ENCODE results near the gene BCL10. TPM values are rescaled to one million over a fixed set of nuclear protein-coding genes. Genes with fewer than 3 reads are reported as not detected.

The BCL10 gene
- total and polyA plus RNA-seq, 2 of the 8 experiments (the other 6 are each of a cell fraction or from before 2014, with no cell fraction given): 7.4 to 29.6 TPM

- no peak overlapping the region for H2BK12ac ChIP-seq (ENCODE audit: low read depth, low read length)
- H3K14ac ChIP-seq (ENCODE audit: insufficient read length): no peak overlapping the region
- H3K4me1 ChIP-seq (replicated peaks in 1 of 4; ENCODE audit: control insufficient read depth in 3 of 4, insufficient read depth in 4 of 4, low read length in 3 of 4): no peaks in the 10 kb centered on the region
- H2BK5ac ChIP-seq (ENCODE audit: low read depth, low read length): no peak overlapping the region
- no peak overlapping the region for H3K18ac ChIP-seq (ENCODE audit: extremely low read depth, low read length)
- H2AFZ ChIP-seq (ENCODE audit: low read length): no peak overlapping the region
- H2AK5ac ChIP-seq (ENCODE audit: low read depth, low read length): no peak overlapping the region
- H2BK15ac ChIP-seq (ENCODE audit: low read length): no peak overlapping the region
- H3K4me3 ChIP-seq (ENCODE audit: extremely low read depth in 1 of 4, insufficient read depth in 2 of 4, low read depth in 3 of 4, low read length in 4 of 4): no peak overlapping the region
- H3K4me2 ChIP-seq (ENCODE audit: insufficient read depth in 1 of 2, low read depth in 2 of 2, low read length in 2 of 2): no peak overlapping the region
- no peak overlapping the region for H4K5ac ChIP-seq (ENCODE audit: insufficient read length, low read depth, low read length)
- POLR2A ChIA-PET (ENCODE audit: partially characterized antibody): interaction anchor here (0.6 kb wide), 1 partner anchor 296 kb away, joined by 4 read pairs; no protein-coding TSS in a partner anchor
- H2BK20ac ChIP-seq (ENCODE audit: low read length): no peak overlapping the region
- H3K9ac ChIP-seq (replicated peaks in 1 of 4; ENCODE audit: extremely low read depth in 1 of 4, low read depth in 3 of 4, low read length in 3 of 4): no peak overlapping the region
- H3K79me2 ChIP-seq (ENCODE audit: control insufficient read depth in 1 of 2, insufficient read depth in 2 of 2, low read length in 2 of 2): peaks cover 0 to 26% of the 10 kb centered on the region in 2 experiments; a peak in 2 of 4 replicates
- no peak overlapping the region for H3K56ac ChIP-seq (replicated peaks; ENCODE audit: insufficient read length, low read depth, low read length)
- no peak overlapping the region for H3K27ac ChIP-seq (ENCODE audit: low read depth, low read length)
- H3K23me2 ChIP-seq (ENCODE audit: low read depth, low read length): no peaks in the 10 kb centered on the region
- no peak overlapping the region for H3K4ac ChIP-seq (replicated peaks; ENCODE audit: insufficient read length, low read depth, low read length)
- no peaks in the 10 kb centered on the region for H3K27me3 ChIP-seq (replicated peaks in 1 of 4; ENCODE audit: control insufficient read depth in 3 of 4, extremely low read depth in 1 of 4, insufficient read depth in 3 of 4, low read length in 3 of 4)
- no peak for DNase-seq (ENCODE audit: low read depth in 1 of 2, low spot score in 2 of 2)
- H4K8ac ChIP-seq (ENCODE audit: extremely low read depth, insufficient read depth, low read length): no peak overlapping the region
- peaks cover 2% of the 10 kb centered on the region; the same call in 1 of the 2 replicates for H3K79me1 ChIP-seq (ENCODE audit: low read depth, low read length)
- TF ChIP-seq EGR1 (IDR thresholded peaks at IDR 0.05; ENCODE audit: borderline replicate concordance, low read depth, low read length): no peak
- TF ChIP-seq KDM1A (IDR thresholded peaks at IDR 0.05; ENCODE audit: borderline replicate concordance, low read length): no peak
- TF ChIP-seq HDAC6 (IDR thresholded peaks at IDR 0.05; ENCODE audit: low read depth, low read length): no peak
- TF ChIP-seq SP4 (IDR thresholded peaks at IDR 0.05; ENCODE audit: low read length): no peak
- 92% methylated on average over 5 of the region's 5 CpGs; no CpG with 5 or more reads in 1 of the 2 experiments for WGBS, 2 experiments (ENCODE audit: extremely low coverage in 1 of 2, insufficient coverage in 1 of 2, insufficient read length in 1 of 2, insufficient replicate concordance in 2 of 2, low coverage in 1 of 2, low lambda C conversion rate in 2 of 2, missing lambda C conversion rate in 1 of 2)
- H3K36me3 ChIP-seq (ENCODE audit: control insufficient read depth in 2 of 4, insufficient read depth in 4 of 4, low read length in 3 of 4): peaks cover 0 to 51% (median 26%) of the 10 kb centered on the region in 4 experiments; a peak in 7 of 8 replicates
- FAIRE-seq: no peak
- CTCF ChIA-PET (ENCODE audit: partially characterized antibody): interaction anchor here (1.2 to 9.5 kb wide), 4 partner anchors 8 to 324 kb away, joined by 3 to 65 read pairs (median 4); partner anchors contain the start of gene C1orf52
- H2BK120ac ChIP-seq (replicated peaks; ENCODE audit: low read depth, low read length): no peak overlapping the region
- peaks cover 0 to 5% of the 10 kb centered on the region in 2 experiments for H4K20me1 ChIP-seq (replicated peaks in 1 of 2; ENCODE audit: control insufficient read depth in 1 of 2, insufficient read depth in 2 of 2, low read length in 2 of 2)
- no peak overlapping the region for H4K91ac ChIP-seq (replicated peaks; ENCODE audit: insufficient read length, low read length)
- H3K9me3 ChIP-seq (ENCODE audit: insufficient read depth in 2 of 2, low read depth in 1 of 2, low read length in 1 of 2): no peaks in the 10 kb centered on the region
- no peak overlapping the region for H3K23ac ChIP-seq (ENCODE audit: insufficient read length)
Observed at GRCh38 chr1:85268801-85269585, 7.4 kb downstream of the BCL10 start.

All from H1 (cell line).